ENCODE measurements around the gene SPACA9.

GRCh38 chr9:132886334-132886725 lies 7.6 kb downstream of the SPACA9 start:
- TF ChIP-seq POLR2AphosphoS5 (IDR thresholded peaks at IDR 0.05; ENCODE audit: low read depth, low read length) (no peak), TAF1 (IDR thresholded peaks at IDR 0.05; ENCODE audit: borderline replicate concordance, low read depth, low read length) (no peak), POLR2A (IDR thresholded peaks at IDR 0.05; ENCODE audit: low read depth, low read length) (no peak)
